CD4-positive, alpha-beta T cell treated with Interleukin-6 at 100 ng/mL for 8 hours (primary cell): Measurements from ENCODE around the gene GALNT9.

Source experiments
- DNase-seq: peaks from one replicate; pipeline ENCODE4 v3.0.0-alpha.2; 2020; ENCODE audit warnings: mixed read lengths, low spot score

GALNT9 gene

DNA sequence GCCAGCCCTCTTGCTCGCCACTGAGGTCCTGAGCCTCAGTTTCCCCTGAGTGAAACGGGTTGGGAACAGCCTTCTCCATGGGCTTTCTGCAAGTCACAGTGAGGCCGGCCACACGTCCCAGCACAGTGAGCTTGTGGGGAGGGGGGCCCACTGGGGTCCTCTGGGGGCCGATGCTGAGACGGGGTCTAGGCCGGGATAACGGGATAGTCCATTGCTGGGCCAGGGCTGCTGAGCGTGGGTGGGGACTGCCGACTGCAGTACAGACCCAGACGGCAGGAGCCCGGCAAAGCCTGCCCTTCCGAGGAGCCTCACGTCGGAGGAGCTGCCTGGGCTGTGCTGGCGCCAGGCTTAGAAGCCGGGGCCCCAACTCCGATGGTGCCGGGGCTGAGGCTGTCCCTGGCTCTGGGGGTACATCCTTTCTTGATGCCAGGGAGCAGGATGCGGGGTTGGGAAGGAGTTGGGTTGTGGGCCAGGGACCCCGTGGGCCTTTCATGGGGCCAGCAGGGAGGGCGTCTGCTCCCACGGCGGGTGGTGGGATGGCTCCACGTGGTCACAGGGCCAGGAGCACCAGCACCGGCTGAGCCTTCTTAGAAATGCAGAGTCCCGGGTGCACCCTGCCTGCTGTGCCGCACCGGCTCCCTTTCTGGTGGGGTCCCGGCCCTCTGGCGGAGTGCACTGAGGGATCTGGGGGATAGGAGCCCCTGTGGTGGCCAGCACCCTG, 160.9 kb downstream of the GALNT9 start:
- no peak for DNase-seq

GRCh38 chr12:132167611-132168310, 161.6 kb downstream of the GALNT9 start:
- DNase-seq = no peak

GRCh38 chr12:132166801-132167591, 162.4 kb downstream of the GALNT9 start:
- DNase-seq = no peak

GRCh38 chr12:132166093-132166492, 163.3 kb downstream of the GALNT9 start:
- no peak for DNase-seq

DNA sequence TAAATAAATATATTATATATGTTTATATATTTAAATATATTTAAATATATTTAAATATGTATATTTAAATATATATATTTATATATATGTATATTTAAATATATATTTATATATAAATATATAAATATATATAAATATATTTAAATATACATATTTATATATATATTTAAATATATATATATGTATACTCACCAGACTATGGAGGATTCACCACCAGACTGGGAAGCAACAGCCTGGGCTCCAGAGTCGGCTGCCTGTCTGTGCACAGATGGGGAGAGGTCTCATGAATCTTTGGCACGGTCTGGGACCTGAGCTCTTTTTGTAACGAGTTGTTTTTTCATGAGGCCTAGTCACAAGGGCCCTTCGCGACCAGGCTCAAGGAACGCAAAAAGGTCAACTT, 163.8 kb downstream of the GALNT9 start:
- DNase-seq = no peak

- DNase-seq = no peak
Measured at GRCh38 chr12:132164426-132164825, 165.0 kb downstream of the GALNT9 start.

DNA sequence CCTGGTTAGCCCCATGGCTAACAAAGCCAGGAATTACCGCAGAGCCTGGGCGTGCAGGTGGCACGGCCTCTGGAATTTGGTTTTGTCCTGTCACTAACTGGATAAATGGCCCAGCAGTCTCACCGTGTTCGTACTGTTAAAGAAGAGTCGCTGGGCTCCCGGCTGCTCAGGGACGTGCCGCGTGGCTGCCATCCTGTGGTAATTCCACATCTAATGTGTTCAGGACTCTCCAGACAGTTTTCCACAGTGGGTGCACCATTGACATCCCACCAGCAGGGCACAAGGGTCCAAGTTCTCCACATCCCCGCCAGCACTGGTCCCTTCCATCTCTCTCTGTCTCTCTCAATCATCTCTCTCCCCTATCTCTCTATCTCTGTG, 165.5 kb downstream of the GALNT9 start:
- DNase-seq = no peak

DNA sequence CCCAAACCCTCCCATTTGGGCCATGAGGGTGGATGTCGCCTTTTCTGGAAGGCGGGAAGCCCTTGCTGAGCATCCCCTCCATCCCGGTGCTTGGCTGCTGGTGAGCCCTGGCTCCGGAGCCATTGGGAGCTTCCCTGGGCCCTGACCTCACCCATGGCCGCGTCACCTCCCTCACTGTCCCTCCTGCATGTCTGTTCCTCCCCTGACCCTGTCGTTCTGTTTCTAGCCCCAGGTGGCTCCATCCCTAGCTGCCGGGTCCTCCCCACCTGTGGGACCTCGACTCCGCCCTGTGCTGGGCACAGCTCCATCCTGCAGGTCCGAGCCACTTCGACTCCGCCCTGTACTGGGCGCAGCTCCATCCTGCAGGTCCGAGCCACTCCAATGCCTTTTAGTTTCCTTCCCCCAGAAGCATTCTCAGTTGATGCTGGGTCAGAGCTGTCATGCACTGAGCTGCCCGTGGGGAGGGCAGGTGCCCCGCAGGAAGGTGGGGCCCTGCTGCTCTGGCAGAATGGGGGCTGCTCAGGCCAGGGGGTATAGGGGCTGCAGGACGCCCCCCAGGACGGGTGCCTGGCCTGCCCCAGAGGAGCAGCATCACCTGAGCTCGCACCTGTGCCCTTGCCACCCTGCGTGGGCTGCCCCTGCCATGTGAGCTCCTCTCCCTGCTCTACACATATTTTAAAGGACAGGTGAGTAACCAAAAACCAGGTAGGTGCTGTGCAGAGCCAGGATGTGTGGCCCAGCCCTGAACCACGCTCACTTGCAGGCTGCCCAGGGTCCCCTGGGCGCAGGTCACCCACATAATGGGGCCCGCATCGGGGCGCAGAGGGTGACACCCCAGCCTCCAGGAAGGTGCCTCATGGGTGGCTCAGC, 166.1 kb downstream of the GALNT9 start:
- DNase-seq = no peak

GRCh38 chr12:132162508-132163031, 166.8 kb downstream of the GALNT9 start:
- no peak for DNase-seq

GRCh38 chr12:132161796-132162507, 167.4 kb downstream of the GALNT9 start:
- no peak for DNase-seq

- no peak for DNase-seq
Measured at GRCh38 chr12:132161036-132161781, 168.2 kb downstream of the GALNT9 start.

DNA sequence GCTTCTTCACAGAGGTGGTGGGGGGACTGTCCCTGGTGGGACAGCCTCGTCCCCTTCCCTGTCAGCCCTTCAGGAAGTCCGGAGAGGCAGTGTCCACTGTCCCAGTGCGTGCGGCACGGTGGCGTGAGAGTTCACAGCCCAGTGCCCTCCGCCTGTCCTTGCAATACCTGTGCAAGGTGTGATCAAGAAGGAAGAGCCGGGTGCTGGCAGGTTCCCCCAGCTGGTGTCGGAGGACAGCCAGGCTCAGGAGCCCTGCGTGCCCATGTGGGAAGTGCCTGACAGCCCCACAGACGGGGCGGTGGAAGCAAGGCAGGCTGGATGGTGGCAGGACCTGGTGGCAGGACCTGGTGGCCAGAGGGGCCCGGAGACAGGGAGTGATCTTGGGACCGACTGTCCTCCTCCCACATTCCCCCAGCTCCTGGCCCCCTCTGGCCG, 168.8 kb downstream of the GALNT9 start:
- DNase-seq = no peak

DNA sequence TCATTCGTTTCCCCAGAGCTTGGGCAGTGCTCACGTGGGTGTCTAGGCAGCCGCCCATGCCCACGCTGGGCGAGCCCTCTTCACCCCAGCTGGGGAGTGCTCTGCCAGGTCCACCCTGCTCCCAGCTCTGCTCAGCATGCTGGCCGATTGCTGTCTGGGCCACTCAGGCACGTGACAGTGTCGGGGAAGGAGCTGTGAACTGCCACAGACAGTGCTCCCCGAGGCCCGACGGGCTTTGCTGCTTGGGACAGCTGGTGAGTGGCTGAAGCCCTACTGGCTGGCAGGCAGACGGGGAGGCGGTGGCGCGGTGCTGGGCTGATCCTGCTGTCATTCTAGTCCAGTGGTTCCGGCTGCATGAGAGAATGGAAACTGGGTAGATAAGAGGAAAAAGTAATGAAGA, 169.4 kb downstream of the GALNT9 start:
- no peak for DNase-seq

DNA sequence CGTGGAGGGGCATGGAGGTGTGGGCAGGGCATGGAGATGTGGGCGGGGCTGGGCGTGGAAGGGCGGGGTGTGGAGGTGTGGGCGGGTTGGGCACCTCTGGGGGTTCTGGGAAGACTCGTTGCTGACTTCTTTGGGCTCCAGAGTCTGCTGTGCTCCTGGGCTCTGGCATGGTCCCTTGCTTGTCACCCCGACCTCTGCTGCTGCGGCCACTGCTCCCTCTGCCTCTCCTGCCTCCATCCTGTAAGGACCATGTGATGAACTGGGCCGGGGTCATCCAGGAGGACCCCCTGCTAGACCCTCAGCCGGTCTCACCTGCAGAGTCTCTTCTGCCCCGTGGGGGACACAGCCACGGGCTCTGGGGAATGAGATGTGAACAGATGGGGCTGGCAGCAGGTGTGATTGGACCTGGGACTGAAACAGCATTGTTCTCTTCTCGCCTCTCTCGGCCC, 169.8 kb downstream of the GALNT9 start:
- no peak for DNase-seq

DNA sequence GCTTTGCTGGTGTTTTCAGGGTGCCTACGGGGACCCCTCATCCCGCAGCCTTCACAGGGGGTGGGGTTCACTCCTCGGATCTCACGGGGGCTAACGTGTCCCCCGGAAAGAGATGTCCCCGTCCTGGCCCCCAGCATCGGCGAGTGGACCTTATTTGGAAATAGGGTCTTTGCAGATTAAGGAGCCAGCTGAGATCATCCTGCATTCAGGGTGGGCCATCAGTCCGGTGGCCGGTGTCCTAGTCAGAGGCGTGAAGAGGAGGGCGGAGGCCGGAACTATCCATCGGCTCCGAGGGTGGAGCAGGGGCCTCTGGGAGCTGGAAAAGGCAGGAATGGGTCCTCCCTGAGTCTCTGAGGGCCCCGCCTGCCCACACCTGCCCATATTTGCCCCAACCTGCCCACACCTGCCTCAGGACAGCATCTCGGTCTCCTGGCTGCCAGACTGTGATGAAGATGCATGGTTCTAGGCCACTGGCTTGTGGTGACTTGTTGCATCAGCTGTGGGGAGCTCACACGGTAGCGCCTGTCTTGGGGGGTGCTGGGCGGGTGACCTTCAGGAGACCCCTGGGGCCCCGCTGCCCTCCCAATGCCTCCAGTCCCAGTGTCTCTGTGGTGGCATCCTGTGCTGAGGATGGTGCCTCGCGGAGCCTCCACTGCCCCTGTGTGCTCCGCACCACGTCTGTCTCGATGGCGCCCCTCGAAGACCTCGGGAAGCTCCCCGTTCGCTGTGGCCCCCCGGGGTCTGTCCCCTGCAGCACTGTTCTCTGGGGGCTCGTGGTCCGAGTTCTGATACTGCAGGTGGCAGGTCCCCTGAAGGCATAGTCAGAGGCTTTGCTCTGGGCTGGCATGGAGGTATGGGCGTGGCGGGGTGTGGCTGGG, 170.5 kb downstream of the GALNT9 start:
- DNase-seq = no peak

- DNase-seq = no peak
Measured at GRCh38 chr12:132157733-132158409, 171.5 kb downstream of the GALNT9 start.

- no peak for DNase-seq
Measured at GRCh38 chr12:132156573-132157325, 172.6 kb downstream of the GALNT9 start.
